HCT116 (cell line): ENCODE measurements around the gene XPO4. TPM values are rescaled to one million over a fixed set of nuclear protein-coding genes. Genes with fewer than 3 reads are reported as not detected.

Source experiments
- ATAC-seq: fragments of 200-7000 bp; cut with Tn5 transposase; 2 replicates; pipeline ENCODE4 v1.9.1; 2020; ENCODE audit warnings: mild to moderate bottlenecking, moderate library complexity
- BruUV-seq: library from RNA; stranded (reverse); fragments of 400-500 nt; replicated peaks from 2 replicates; lab custom pipeline; 2021; lab: Mats Ljungman, UMichigan
- CTCF ChIA-PET: fragments of 300-600 bp; sonication (Branson Sonifier 250); formaldehyde crosslinking; loops from one replicate; lab custom pipeline; 2021; ENCODE audit warnings: antibody characterized with exemption; lab: Charles Lee
- POLR2A ChIA-PET: fragments of 300-600, 350-600 bp; sonication (Branson Sonifier 250); formaldehyde crosslinking; loops from one replicate; lab custom pipeline; 2021; ENCODE audit warnings: antibody characterized with exemption; lab: Charles Lee
- RAD21 ChIA-PET, 2 experiments: fragments of 300-600 bp; sonication (Branson Sonifier 250); formaldehyde crosslinking; loops; one replicate each; lab custom pipeline; 2023; ENCODE audit warnings: low total read pairs in 2 of 2; ENCODE audit not compliant: uncharacterized antibody in 2 of 2, unreplicated experiment in 2 of 2, low non-redundant PET in 1 of 2; lab: Charles Lee
- DNase-seq: peaks from one replicate; pipeline ENCODE4 v3.0.0-alpha.2; 2010; ENCODE audit warnings: low read depth, low spot score
- H2AFZ ChIP-seq: fragments of 200-600 bp; shearing (Covaris generic), sonication (generic); 2 replicates; pipeline ENCODE4 v1.6.1; 2017; ENCODE audit warnings: low read depth, mixed run types, mixed read lengths, antibody characterized with exemption, low read length; ENCODE audit not compliant: poor library complexity, severe bottlenecking
- H3K27ac ChIP-seq: 2 replicates; pipeline ENCODE4 v1.5.1; 2012; ENCODE audit warnings: low read depth, low read length
- H3K27me3 ChIP-seq: fragments of 200-600 bp; sonication (generic); 2 replicates; pipeline ENCODE4 v1.6.1; 2016; ENCODE audit warnings: mixed run types, low read length, mixed read lengths; ENCODE audit not compliant: insufficient read depth
- H3K36me3 ChIP-seq, 2 experiments: fragments of 200-500 bp in 1 of 2; fragments of 200-600 bp in 1 of 2; sonication (Bioruptor generic) in 1 of 2; sonication (generic) in 1 of 2; 2 replicates each; pipeline versions ENCODE4 v1.5.1 to v1.6.1; 2014 to 2016; ENCODE audit warnings: low read length in 2 of 2, inconsistent platforms in 1 of 2, mixed read lengths in 1 of 2, mixed run types in 1 of 2; ENCODE audit not compliant: insufficient read depth in 2 of 2, control insufficient read depth in 1 of 2
- H3K4me1 ChIP-seq, 2 experiments: fragments of 200-600 bp in 1 of 2; sonication (generic) in 1 of 2; 2 replicates each; pipeline versions ENCODE4 v1.5.1 to v1.6.1; 2012 to 2017; ENCODE audit warnings: low read length in 2 of 2, inconsistent platforms in 1 of 2, mild to moderate bottlenecking in 1 of 2, mixed read lengths in 1 of 2, mixed run types in 1 of 2, moderate library complexity in 1 of 2; ENCODE audit not compliant: insufficient read depth in 2 of 2, control insufficient read depth in 1 of 2
- H3K4me2 ChIP-seq: fragments of 200-600 bp; sonication (generic); 2 replicates; pipeline ENCODE4 v1.6.1; 2017; ENCODE audit warnings: mixed run types, low read length, mixed read lengths
- H3K4me3 ChIP-seq, 2 experiments: fragments of 200-600 bp in 1 of 2; sonication (generic) in 1 of 2; replicated peaks in 1 of 2; 2 replicates each; pipeline ENCODE4 v1.5.1; 2011 to 2016; ENCODE audit warnings: low read length in 2 of 2, control low read depth in 1 of 2, low read depth in 1 of 2, mild to moderate bottlenecking in 1 of 2, mixed read lengths in 1 of 2, mixed run types in 1 of 2
- H3K79me2 ChIP-seq: fragments of 200-600 bp; sonication (generic); 2 replicates; pipeline ENCODE4 v1.6.1; 2017; ENCODE audit warnings: mild to moderate bottlenecking, mixed run types, low read length, moderate library complexity, mixed read lengths; ENCODE audit not compliant: insufficient read depth
- H3K9ac ChIP-seq: fragments of 200-600 bp; sonication (generic); 2 replicates; pipeline ENCODE4 v1.6.1; 2016; ENCODE audit warnings: low read length, mixed read lengths
- H3K9me2 ChIP-seq: fragments of 200-600 bp; sonication (generic), shearing (Covaris generic); 2 replicates; pipeline ENCODE4 v1.6.1; 2017; ENCODE audit warnings: mixed run types, mild to moderate bottlenecking, moderate library complexity; ENCODE audit not compliant: insufficient read depth
- H3K9me3 ChIP-seq, 2 experiments: fragments of 200-500 bp in 1 of 2; fragments of 200-600 bp in 1 of 2; sonication (Bioruptor generic) in 1 of 2; sonication (generic) in 1 of 2; 2 replicates each; pipeline ENCODE4 v1.6.1; 2014 to 2017; ENCODE audit warnings: low read length in 2 of 2, mixed read lengths in 2 of 2, inconsistent platforms in 1 of 2, low read depth in 1 of 2, mild to moderate bottlenecking in 1 of 2, mixed run types in 1 of 2, moderate library complexity in 1 of 2; ENCODE audit not compliant: control insufficient read depth in 1 of 2, insufficient read depth in 1 of 2
- H4K20me1 ChIP-seq: fragments of 200-600 bp; sonication (generic), shearing (Covaris generic); 2 replicates; pipeline ENCODE4 v1.6.1; 2017; ENCODE audit warnings: mixed run types, mild to moderate bottlenecking, moderate library complexity; ENCODE audit not compliant: insufficient read depth
- CBX3 ChIP-seq: IDR thresholded peaks from 2 replicates; pipeline ENCODE4 v1.6.1; 2012; ENCODE audit warnings: low read depth
- CEBPB ChIP-seq: IDR thresholded peaks from 2 replicates; pipeline ENCODE4 v1.6.1; 2012; ENCODE audit warnings: low read depth
- EGR1 ChIP-seq: IDR thresholded peaks from 2 replicates; pipeline ENCODE4 v1.6.1; 2012; ENCODE audit warnings: low read depth
- ELF1 ChIP-seq: IDR thresholded peaks from 2 replicates; pipeline ENCODE4 v1.6.1; 2012; ENCODE audit warnings: low read depth, borderline replicate concordance
- EZH2 ChIP-seq: fragments of 200-600 bp; sonication (generic); IDR thresholded peaks from 2 replicates; pipeline ENCODE4 v1.6.1; 2017; ENCODE audit warnings: antibody characterized with exemption, mixed run types
- JUND ChIP-seq: IDR thresholded peaks from 2 replicates; pipeline ENCODE4 v1.6.1; 2012
- POLR2A ChIP-seq: IDR thresholded peaks from 2 replicates; pipeline ENCODE4 v1.7.0; 2011; ENCODE audit warnings: borderline replicate concordance; ENCODE audit not compliant: insufficient read depth, insufficient read length; ENCODE audit errors: extremely low read depth
- POLR2AphosphoS5 ChIP-seq: IDR thresholded peaks from 2 replicates; pipeline ENCODE4 v1.6.1; 2011; ENCODE audit warnings: mild to moderate bottlenecking, low read depth, low read length, moderate library complexity
- RAD21 ChIP-seq: IDR thresholded peaks from 2 replicates; pipeline ENCODE4 v1.6.1; 2012; ENCODE audit warnings: low read depth, mild to moderate bottlenecking
- SIN3A ChIP-seq: IDR thresholded peaks from 2 replicates; pipeline ENCODE4 v1.6.1; 2012; ENCODE audit warnings: low read depth
- SP1 ChIP-seq: IDR thresholded peaks from 2 replicates; pipeline ENCODE4 v1.6.1; 2012; ENCODE audit warnings: low read depth
- SRF ChIP-seq: IDR thresholded peaks from 2 replicates; pipeline ENCODE4 v1.6.1; 2012; ENCODE audit warnings: low read depth
- TCF7L2 ChIP-seq: IDR thresholded peaks from 2 replicates; pipeline ENCODE4 v1.7.0; 2011; ENCODE audit warnings: borderline replicate concordance, inconsistent platforms; ENCODE audit not compliant: insufficient read depth, insufficient read length; ENCODE audit errors: extremely low read depth
- YY1 ChIP-seq: IDR thresholded peaks from 2 replicates; pipeline ENCODE4 v1.6.1; 2011; ENCODE audit warnings: low read length, low read depth, moderate library complexity, mild to moderate bottlenecking; ENCODE audit not compliant: insufficient replicate concordance; ENCODE audit errors: extremely low read depth
- ZFX ChIP-seq: fragments of 450-650 bp; IDR thresholded peaks from 2 replicates; pipeline ENCODE4 v1.6.1; 2017
- ZNF274 ChIP-seq: fragments of 200-500 bp; sonication (Bioruptor generic); IDR thresholded peaks from 2 replicates; pipeline ENCODE4 v1.6.1; 2014; ENCODE audit warnings: mild to moderate bottlenecking, low read depth, low read length, inconsistent platforms
- intact Hi-C: fragments of 100-400 bp; cut with micrococcal nuclease; formaldehyde crosslinking; loops from 2 replicates; pipeline ENCODE4 v1.10.0; 2022
- total RNA-seq: library from RNA; stranded (reverse); gene quantifications from one replicate; pipeline ENCODE4 v1.2.1, GENCODE V29; 2021; ENCODE audit not compliant: unreplicated experiment
- TF ChIP-seq, protein P1 (sequence below): IDR thresholded peaks from 2 replicates; pipeline ENCODE4 v1.6.1; 2012
- TF ChIP-seq, protein P2 (sequence below): IDR thresholded peaks from 2 replicates; pipeline ENCODE4 v1.6.1; 2011; ENCODE audit warnings: mild to moderate bottlenecking, low read length, moderate library complexity; ENCODE audit not compliant: insufficient replicate concordance; ENCODE audit errors: extremely low read depth
- TF ChIP-seq, protein P3 (sequence below), 3 experiments: fragments of 200-600 bp in 1 of 3; sonication (generic) in 1 of 3; IDR thresholded peaks in 2 of 3; conservative IDR thresholded peaks in 1 of 3; 2 replicates each; pipeline ENCODE4 v1.5.1; 2012 to 2017; ENCODE audit warnings: low read depth in 2 of 3, low read length in 2 of 3, antibody characterized with exemption in 1 of 3, borderline replicate concordance in 1 of 3, control low read depth in 1 of 3, mild to moderate bottlenecking in 1 of 3, mixed read lengths in 1 of 3, mixed run types in 1 of 3, moderate library complexity in 1 of 3; ENCODE audit not compliant: insufficient read depth in 1 of 3
- TF ChIP-seq, protein P4 (sequence below): IDR thresholded peaks from 2 replicates; pipeline ENCODE4 v1.6.1; 2012

Gene XPO4
- total RNA-seq, 1 experiment from 2014 or later = 29.7 TPM

DNA sequence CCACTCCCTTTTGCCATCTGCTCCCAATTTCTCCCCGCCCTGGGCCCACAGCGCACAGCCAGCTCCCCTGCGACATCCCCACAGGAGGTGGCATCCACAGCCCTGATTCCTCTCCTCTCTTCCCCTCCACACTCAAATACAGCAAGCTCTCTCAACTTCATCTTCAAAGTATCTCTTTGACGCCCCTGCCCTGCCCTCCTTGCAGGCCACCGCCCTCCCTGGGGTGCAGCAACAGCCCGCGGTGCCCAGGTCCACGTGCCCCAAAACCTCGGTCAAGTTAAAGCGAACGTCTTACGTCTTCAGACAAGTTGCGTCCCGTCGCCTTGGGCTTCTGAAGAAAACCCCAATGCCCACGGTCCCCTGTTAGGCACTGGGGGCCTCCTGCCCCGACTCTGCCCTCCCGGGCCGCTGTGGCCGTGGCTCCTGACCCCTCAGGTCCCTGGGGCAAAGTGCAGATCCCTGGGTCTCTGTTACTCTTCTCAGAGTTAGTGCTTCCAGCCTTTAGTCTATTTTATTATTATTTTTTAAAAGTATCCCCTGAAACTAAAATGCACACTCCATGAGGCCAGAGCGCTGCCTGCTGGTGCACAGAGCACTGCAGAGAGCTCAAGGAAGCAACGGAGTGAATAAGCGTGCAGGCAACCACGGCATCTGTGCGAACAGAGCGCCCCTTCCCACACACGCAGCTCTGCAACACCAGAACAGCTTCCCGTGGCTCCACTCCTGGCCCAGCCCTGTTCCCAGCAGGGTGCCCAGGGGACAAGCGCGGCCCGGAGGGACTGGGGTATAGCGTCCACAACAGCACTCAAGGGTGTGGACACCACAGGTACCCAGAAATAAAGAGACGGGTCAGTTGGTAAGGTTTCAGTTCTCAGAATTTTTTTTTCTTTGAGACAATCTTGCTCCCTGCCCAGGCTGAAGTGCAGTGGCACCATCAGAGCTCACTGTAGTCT lies 172.6 kb downstream of the XPO4 start:
- ChIA-PET RAD21 (no interaction called here), CTCF (no interaction called here)
- ATAC-seq = no peak
- H3K27ac ChIP-seq = no peak overlapping the region
- H3K79me2 ChIP-seq = no peaks in the 10 kb centered on the region
- no peak overlapping the region for H3K9ac ChIP-seq
- no peaks in the 10 kb centered on the region for H3K9me3 ChIP-seq
- no peaks in the 10 kb centered on the region for H3K4me1 ChIP-seq
- no TSS peak for BruUV-seq
- H3K27me3 ChIP-seq = no peaks in the 10 kb centered on the region
- intact Hi-C loops = no loop called here
- H3K36me3 ChIP-seq = no peaks in the 10 kb centered on the region
- H3K9me2 ChIP-seq = no peaks in the 10 kb centered on the region
- no peaks in the 10 kb centered on the region for H4K20me1 ChIP-seq
- no peak overlapping the region for H3K4me2 ChIP-seq
- TF ChIP-seq EZH2 (no peak), CEBPB (no peak), SRF (no peak), POLR2A (no peak), EGR1 (no peak), RAD21 (no peak), POLR2AphosphoS5 (no peak), ZNF274 (no peak), ZFX (no peak), SIN3A (no peak), JUND (no peak), SP1 (no peak), YY1 (no peak), CBX3 (no peak), TCF7L2 (no peak), ELF1 (no peak)
- TF ChIP-seq, protein P1, sequence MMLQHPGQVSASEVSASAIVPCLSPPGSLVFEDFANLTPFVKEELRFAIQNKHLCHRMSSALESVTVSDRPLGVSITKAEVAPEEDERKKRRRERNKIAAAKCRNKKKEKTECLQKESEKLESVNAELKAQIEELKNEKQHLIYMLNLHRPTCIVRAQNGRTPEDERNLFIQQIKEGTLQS = no peak
- TF ChIP-seq, protein P2, sequence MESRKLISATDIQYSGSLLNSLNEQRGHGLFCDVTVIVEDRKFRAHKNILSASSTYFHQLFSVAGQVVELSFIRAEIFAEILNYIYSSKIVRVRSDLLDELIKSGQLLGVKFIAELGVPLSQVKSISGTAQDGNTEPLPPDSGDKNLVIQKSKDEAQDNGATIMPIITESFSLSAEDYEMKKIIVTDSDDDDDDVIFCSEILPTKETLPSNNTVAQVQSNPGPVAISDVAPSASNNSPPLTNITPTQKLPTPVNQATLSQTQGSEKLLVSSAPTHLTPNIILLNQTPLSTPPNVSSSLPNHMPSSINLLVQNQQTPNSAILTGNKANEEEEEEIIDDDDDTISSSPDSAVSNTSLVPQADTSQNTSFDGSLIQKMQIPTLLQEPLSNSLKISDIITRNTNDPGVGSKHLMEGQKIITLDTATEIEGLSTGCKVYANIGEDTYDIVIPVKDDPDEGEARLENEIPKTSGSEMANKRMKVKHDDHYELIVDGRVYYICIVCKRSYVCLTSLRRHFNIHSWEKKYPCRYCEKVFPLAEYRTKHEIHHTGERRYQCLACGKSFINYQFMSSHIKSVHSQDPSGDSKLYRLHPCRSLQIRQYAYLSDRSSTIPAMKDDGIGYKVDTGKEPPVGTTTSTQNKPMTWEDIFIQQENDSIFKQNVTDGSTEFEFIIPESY = no peak
- TF ChIP-seq, protein P3, sequence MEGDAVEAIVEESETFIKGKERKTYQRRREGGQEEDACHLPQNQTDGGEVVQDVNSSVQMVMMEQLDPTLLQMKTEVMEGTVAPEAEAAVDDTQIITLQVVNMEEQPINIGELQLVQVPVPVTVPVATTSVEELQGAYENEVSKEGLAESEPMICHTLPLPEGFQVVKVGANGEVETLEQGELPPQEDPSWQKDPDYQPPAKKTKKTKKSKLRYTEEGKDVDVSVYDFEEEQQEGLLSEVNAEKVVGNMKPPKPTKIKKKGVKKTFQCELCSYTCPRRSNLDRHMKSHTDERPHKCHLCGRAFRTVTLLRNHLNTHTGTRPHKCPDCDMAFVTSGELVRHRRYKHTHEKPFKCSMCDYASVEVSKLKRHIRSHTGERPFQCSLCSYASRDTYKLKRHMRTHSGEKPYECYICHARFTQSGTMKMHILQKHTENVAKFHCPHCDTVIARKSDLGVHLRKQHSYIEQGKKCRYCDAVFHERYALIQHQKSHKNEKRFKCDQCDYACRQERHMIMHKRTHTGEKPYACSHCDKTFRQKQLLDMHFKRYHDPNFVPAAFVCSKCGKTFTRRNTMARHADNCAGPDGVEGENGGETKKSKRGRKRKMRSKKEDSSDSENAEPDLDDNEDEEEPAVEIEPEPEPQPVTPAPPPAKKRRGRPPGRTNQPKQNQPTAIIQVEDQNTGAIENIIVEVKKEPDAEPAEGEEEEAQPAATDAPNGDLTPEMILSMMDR (IDR thresholded peaks at IDR 0.05 in 2 of 3, conservative IDR thresholded peaks at IDR 0.05 in 1 of 3; ENCODE audit: borderline replicate concordance in 1 of 3, insufficient read depth in 1 of 3, low read depth in 2 of 3, low read length in 2 of 3) = no peak
- TF ChIP-seq, protein P4, sequence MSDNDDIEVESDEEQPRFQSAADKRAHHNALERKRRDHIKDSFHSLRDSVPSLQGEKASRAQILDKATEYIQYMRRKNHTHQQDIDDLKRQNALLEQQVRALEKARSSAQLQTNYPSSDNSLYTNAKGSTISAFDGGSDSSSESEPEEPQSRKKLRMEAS = no peak
- TF ChIP-seq, all 23 proteins: peak for 0
- Histone ChIP-seq H2AFZ (no peak overlapping the region), H3K4me3 (no peak overlapping the region)
- POLR2A ChIA-PET = no interaction called here
- DNase-seq = no peak
